ENCODE measurements around the gene DUOXA1. TPM values are rescaled to one million over a fixed set of nuclear protein-coding genes. Genes with fewer than 3 reads are reported as not detected.

The DUOXA1 gene
- total and polyA plus RNA-seq, 2 donors (not counting 1 experiment from before 2014, with no cell fraction given) = not detected

GRCh38 chr15:45110256-45110820 lies 19.3 kb downstream of the DUOXA1 start:
- Histone ChIP-seq H3K79me2 (ENCODE audit: control insufficient read depth, insufficient read depth, low read length) (no peaks in the 10 kb centered on the region), H3K4me1 (ENCODE audit: control insufficient read depth, extremely low read depth, insufficient read depth, low read length) (no peaks in the 10 kb centered on the region), H3K9ac (ENCODE audit: insufficient read depth, low read length) (no peak overlapping the region), H4K20me1 (ENCODE audit: control insufficient read depth, extremely low read depth, insufficient read depth, low read length) (no peaks in the 10 kb centered on the region), H3K4me2 (ENCODE audit: extremely low read depth, insufficient read depth, low read length) (no peak overlapping the region), H3K27me3 (ENCODE audit: control insufficient read depth, insufficient read depth, low read length) (peaks cover 55% of the 10 kb centered on the region), H3K9me3 (ENCODE audit: control insufficient read depth, insufficient read depth, low read depth, low read length) (no peaks in the 10 kb centered on the region), H3K4me3 (replicated peaks in 1 of 4; ENCODE audit: control extremely low read depth in 1 of 4, insufficient read depth in 1 of 4, low read depth in 3 of 4, low read length in 4 of 4) (no peak overlapping the region), H3K36me3 (ENCODE audit: control insufficient read depth, insufficient read depth, low read length) (no peaks in the 10 kb centered on the region), H2AFZ (ENCODE audit: low read length) (no peak overlapping the region), H3K27ac (ENCODE audit: insufficient read depth, low read length) (no peak overlapping the region)
- DNase-seq (ENCODE audit: low read depth in 2 of 2) = no peak
- TF ChIP-seq EZH2 (IDR thresholded peaks at IDR 0.05; ENCODE audit: low read length, missing control alignments) = no peak
- no peak for TF ChIP-seq CTCF (conservative IDR thresholded peaks at IDR 0.05 in 1 of 2, IDR thresholded peaks at IDR 0.05 in 1 of 2; ENCODE audit: low read depth in 1 of 2, low read length in 2 of 2)

- Histone ChIP-seq H4K20me1 (ENCODE audit: control insufficient read depth, extremely low read depth, insufficient read depth, low read length) (no peaks in the 10 kb centered on the region), H3K9ac (ENCODE audit: insufficient read depth, low read length) (no peak overlapping the region), H3K27ac (ENCODE audit: insufficient read depth, low read length) (no peak overlapping the region), H2AFZ (ENCODE audit: low read length) (no peak overlapping the region), H3K4me3 (replicated peaks in 1 of 4; ENCODE audit: control extremely low read depth in 1 of 4, insufficient read depth in 1 of 4, low read depth in 3 of 4, low read length in 4 of 4) (no peak overlapping the region), H3K79me2 (ENCODE audit: control insufficient read depth, insufficient read depth, low read length) (no peaks in the 10 kb centered on the region), H3K27me3 (ENCODE audit: control insufficient read depth, insufficient read depth, low read length) (peaks cover 32% of the 10 kb centered on the region), H3K4me2 (ENCODE audit: extremely low read depth, insufficient read depth, low read length) (no peak overlapping the region), H3K4me1 (ENCODE audit: control insufficient read depth, extremely low read depth, insufficient read depth, low read length) (no peaks in the 10 kb centered on the region), H3K9me3 (ENCODE audit: control insufficient read depth, insufficient read depth, low read depth, low read length) (no peaks in the 10 kb centered on the region), H3K36me3 (ENCODE audit: control insufficient read depth, insufficient read depth, low read length) (no peaks in the 10 kb centered on the region)
- DNase-seq (ENCODE audit: low read depth in 2 of 2) = no peak
- TF ChIP-seq CTCF (conservative IDR thresholded peaks at IDR 0.05 in 1 of 2, IDR thresholded peaks at IDR 0.05 in 1 of 2; ENCODE audit: low read depth in 1 of 2, low read length in 2 of 2) = no peak
- TF ChIP-seq EZH2 (IDR thresholded peaks at IDR 0.05; ENCODE audit: low read length, missing control alignments) = no peak
Measured at GRCh38 chr15:45107941-45108630, 21.6 kb downstream of the DUOXA1 start.

GRCh38 chr15:45106002-45106790 lies 23.5 kb downstream of the DUOXA1 start:
- Histone ChIP-seq H3K27me3 (ENCODE audit: control insufficient read depth, insufficient read depth, low read length) (peaks cover 19% of the 10 kb centered on the region), H3K4me1 (ENCODE audit: control insufficient read depth, extremely low read depth, insufficient read depth, low read length) (no peaks in the 10 kb centered on the region), H3K4me2 (ENCODE audit: extremely low read depth, insufficient read depth, low read length) (no peak overlapping the region), H2AFZ (ENCODE audit: low read length) (no peak overlapping the region), H4K20me1 (ENCODE audit: control insufficient read depth, extremely low read depth, insufficient read depth, low read length) (no peaks in the 10 kb centered on the region), H3K4me3 (replicated peaks in 1 of 4; ENCODE audit: control extremely low read depth in 1 of 4, insufficient read depth in 1 of 4, low read depth in 3 of 4, low read length in 4 of 4) (no peak overlapping the region), H3K9ac (ENCODE audit: insufficient read depth, low read length) (no peak overlapping the region), H3K36me3 (ENCODE audit: control insufficient read depth, insufficient read depth, low read length) (no peaks in the 10 kb centered on the region), H3K79me2 (ENCODE audit: control insufficient read depth, insufficient read depth, low read length) (no peaks in the 10 kb centered on the region), H3K27ac (ENCODE audit: insufficient read depth, low read length) (no peak overlapping the region), H3K9me3 (ENCODE audit: control insufficient read depth, insufficient read depth, low read depth, low read length) (no peaks in the 10 kb centered on the region)
- no peak for DNase-seq (ENCODE audit: low read depth in 2 of 2)
- TF ChIP-seq EZH2 (IDR thresholded peaks at IDR 0.05; ENCODE audit: low read length, missing control alignments) (no peak), CTCF (conservative IDR thresholded peaks at IDR 0.05 in 1 of 2, IDR thresholded peaks at IDR 0.05 in 1 of 2; ENCODE audit: low read depth in 1 of 2, low read length in 2 of 2) (no peak)
